H7 (cell line): ENCODE data around the gene SYNGAP1. TPM values are rescaled to one million over a fixed set of nuclear protein-coding genes. Genes with fewer than 3 reads are reported as not detected.

Experiments used
- DNase-seq: peaks from one replicate; pipeline ENCODE4 v3.0.0; 2012
- H3K27me3 ChIP-seq: 2 replicates; pipeline ENCODE4 v1.6.0; 2011; ENCODE audit warnings: mild to moderate bottlenecking, low read length; ENCODE audit not compliant: control insufficient read depth, insufficient read depth
- H3K36me3 ChIP-seq: replicated peaks from 2 replicates; pipeline ENCODE4 v1.5.1; 2011; ENCODE audit warnings: low read length; ENCODE audit not compliant: control insufficient read depth, insufficient read depth
- H3K4me3 ChIP-seq: 2 replicates; pipeline ENCODE4 v1.5.1; 2011; ENCODE audit warnings: low read depth, mild to moderate bottlenecking, control low read depth, low read length, moderate library complexity; ENCODE audit not compliant: insufficient read depth
- total RNA-seq: library from RNA; depleted of rRNA; stranded (reverse); fragments of >200 nt; shearing (Covaris generic); gene quantifications from 2 replicates; pipeline ENCODE4 v1.2.3, GENCODE V29; 2014

SYNGAP1 gene
- total RNA-seq, 1 experiment from 2014 or later: 8.3 TPM

DNA sequence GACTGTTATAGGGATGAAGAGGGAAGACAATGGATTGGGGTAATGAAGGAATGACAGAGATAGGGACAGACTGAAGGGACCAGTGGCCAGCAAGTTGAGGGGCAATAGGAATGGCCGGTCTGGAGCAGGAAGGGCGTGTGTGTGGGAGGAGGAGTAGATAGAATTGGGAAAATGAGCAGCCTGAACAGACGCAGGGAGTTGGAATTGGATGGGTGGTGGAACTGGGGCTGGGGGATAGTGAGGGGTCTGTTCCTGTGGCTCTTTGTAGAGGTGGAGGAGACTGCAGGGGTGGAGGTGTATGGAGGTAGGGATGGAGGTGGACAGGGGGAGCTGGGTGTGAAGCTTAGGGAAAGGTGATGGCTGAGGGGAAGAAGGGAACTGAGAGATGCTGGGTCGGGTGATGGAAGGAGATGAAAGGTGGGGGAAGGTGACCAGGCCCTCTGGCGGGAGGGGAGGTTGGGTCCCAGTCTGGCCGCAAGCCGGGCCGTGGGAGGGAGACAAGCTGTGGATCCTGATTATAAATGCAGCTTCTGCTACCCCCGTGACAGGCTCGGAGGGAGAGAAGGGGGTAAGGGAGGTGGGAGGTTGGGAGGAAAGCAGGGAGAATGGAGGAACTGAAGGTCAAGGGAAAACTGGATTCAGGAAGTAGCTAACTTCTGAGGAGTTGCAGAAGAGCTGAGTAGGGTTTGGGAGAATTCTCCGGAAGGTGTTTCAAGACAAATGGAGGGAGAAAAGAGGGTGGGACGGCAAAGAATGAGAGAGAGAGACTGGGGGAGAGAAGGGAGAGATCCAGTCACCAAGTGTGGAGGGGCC is 5.2 kb downstream of the SYNGAP1 start:
- Histone ChIP-seq H3K36me3 (peaks cover 8% of the 10 kb centered on the region), H3K27me3 (no peaks in the 10 kb centered on the region), H3K4me3 (peak overlapping the region; percentile 56)
- no peak for DNase-seq

DNA sequence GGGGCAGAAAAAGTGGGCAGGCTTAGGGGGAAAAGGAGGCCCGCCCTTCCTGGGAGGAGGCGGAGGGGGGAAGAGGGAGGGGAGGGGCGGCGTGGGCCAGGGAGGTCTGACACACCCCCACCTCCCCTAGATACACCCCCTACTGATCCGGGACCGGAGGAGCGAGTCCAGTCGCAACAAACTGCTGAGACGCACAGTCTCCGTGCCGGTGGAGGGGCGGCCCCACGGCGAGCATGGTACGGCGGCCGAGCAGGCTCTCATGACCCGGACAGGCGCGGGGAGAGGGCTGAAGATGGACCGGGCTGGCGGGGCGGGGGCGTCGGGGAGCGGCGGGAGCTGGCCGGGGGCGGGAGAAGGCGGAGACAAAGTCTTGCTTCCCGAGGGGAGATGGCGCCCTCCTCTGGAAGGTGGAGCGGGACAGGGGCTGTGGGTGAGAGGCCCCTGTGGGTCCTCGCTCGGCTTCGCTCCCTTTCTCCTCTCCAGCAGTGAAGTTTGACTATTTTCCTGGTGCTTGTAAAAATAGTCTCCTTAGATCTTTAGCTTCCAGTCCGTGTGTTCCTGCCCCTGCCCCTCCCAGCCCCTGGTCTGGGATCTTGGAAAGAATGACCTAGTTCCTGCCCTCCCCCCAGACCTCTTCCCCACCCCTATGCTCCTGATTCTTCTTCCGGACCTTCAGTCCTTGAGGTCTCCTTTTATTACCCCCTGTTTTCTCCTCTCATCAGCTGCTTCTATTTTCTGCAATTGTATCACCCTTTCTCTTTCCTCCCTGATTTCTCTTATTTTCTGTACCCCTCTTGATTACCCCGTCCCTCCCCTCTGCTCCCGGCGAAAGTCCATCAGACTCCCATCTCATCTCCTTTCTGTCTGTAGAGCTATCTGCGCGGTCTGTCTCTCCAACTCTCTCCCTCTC is 6.1 kb downstream of the SYNGAP1 start:
- no peaks in the 10 kb centered on the region for H3K27me3 ChIP-seq
- peaks cover 8% of the 10 kb centered on the region for H3K36me3 ChIP-seq
- peak; percentile 98 for DNase-seq
- H3K4me3 ChIP-seq: peak overlapping the region; percentile 56

- H3K27me3 ChIP-seq: no peaks in the 10 kb centered on the region
- H3K4me3 ChIP-seq: peak overlapping the region; percentile 1; the same call in 1 of the 2 replicates
- peaks cover 8% of the 10 kb centered on the region for H3K36me3 ChIP-seq
- peak; percentile 71 for DNase-seq
These were observed 7.0 kb downstream of the SYNGAP1 start for GRCh38 chr6:33426590-33427511.

DNA sequence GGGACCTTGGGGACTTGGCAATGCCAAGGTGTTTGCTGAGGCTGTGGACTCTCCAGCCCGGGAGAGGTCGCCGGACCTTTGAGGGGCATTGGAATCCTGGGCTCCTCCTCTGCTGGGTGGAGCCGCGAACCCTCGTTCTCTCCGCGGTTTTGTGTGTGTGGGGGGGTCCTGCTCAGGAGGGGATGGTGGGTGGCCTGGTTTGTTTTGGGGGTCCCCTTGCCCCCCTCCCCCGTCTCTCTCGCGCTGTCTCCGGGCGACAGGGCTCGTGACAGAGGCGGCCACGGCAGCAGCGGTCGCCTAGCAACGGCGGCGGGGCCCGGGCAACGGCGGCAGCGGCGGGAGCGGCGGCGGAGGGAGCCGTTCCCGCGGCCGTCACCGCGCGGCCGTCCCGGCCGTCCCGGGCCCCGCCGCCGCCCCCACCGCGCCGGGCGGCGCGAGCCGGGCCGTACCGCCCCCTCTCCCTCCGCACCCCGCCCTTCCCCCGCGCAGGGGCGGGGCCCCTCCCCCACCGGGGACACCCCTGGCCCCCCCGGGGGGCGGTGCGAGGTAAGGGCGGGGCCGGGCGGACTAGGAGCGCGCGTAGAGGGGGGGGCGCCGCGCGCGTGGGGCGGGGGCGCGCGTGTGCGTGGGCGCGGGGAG is 7.8 kb downstream of the SYNGAP1 start:
- H3K4me3 ChIP-seq: peak overlapping the region; percentile 54
- DNase-seq: peak; percentile 88
- H3K27me3 ChIP-seq: no peaks in the 10 kb centered on the region
- peaks cover 8% of the 10 kb centered on the region for H3K36me3 ChIP-seq

DNA sequence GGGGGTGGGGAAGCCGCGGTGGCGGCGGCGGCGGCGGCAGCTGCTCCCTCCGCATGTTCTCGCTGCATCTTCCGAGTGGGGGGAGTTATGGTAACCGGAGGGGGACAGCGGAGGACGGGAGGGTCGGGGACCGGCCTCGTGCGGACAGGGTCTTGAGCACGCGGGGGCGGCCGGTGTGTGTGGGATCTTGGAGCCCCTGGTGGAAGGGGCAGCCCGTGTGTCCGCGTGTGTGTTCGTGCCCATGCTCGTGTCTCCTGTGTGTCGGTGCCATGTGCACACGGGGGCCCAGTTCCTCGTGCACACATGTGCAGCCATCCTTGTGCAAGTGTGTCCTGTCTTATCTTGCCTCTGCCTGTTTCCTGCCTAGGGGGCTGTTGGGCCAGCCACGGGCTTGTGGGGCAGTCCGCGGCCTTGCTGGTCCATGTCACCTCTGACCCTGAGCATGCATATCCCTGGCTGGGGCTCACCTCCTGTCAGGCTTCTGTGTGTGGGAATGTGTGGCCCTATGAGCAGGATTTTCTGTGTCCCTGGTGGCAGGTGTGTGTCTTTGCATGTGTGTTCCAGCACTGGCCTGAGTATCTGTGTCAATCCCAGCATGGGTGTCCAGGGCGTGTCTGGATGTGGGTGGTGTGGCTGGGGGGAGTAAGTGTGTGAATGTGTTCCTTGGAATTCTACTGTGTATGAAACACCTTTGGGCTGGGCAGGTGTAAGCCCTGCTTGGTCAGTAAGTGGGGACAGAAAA is 8.5 kb downstream of the SYNGAP1 start:
- Histone ChIP-seq H3K27me3 (no peaks in the 10 kb centered on the region), H3K36me3 (peaks cover 4% of the 10 kb centered on the region), H3K4me3 (peak overlapping the region; percentile 54)
- peak; percentile 64 for DNase-seq

DNA sequence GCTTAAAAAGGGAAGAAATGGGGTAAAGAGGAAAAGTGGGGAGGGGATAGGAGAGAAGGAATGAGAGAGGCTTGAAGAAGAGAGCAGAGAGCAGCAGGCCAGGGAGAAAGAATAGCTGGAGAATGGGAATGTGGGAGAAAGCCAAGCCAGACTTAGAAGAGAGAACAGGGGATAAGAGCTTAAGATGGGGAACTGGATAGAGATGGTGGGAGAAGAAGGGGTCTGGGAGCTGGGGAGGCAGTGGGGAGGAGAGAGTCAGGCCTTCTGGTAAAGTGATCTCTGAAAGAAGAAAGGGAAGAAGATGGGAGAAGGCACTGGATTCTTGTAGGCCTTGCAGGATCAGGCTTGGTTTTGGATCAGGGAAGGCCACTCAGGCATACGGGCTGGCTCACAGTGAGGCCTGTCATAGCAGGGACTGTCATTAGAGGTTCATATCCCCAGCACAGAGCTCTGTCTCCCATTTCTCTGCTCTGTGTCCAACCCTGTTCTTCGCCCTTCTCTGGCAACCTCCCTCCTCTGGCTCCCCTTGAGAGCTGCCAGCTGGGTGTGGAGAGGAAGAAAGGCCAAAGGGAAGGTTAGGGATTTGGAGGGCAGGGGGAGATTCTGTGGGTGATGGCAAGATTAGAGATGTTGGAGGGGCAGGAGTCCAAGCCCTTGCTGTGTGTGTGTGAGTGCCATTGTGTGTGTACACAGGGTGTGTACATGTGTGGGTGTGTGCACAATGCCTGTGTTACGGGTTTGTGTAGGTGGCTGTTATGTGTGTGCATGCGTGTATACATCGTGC is 9.3 kb downstream of the SYNGAP1 start:
- Histone ChIP-seq H3K4me3 (no peak overlapping the region), H3K27me3 (no peaks in the 10 kb centered on the region), H3K36me3 (no peaks in the 10 kb centered on the region)
- DNase-seq: no peak

DNA sequence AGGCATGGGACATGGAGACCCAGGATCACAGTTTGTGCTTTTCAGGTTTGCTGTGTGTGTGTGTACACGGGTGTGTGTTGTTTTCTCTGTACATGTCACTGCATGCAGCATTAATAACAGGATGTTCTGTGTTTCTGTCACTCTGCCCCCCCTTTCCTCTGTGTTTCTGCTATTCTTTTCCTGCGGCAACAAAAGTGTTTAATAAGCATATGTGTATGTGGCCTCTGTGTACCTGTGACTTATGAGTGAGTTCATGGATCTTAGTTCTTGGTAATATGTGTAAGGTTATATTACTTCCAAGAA is 9.8 kb downstream of the SYNGAP1 start:
- DNase-seq: no peak
- H3K27me3 ChIP-seq: no peaks in the 10 kb centered on the region
- H3K4me3 ChIP-seq: no peak overlapping the region
- H3K36me3 ChIP-seq: no peaks in the 10 kb centered on the region; the same call in 1 of the 2 replicates

DNA sequence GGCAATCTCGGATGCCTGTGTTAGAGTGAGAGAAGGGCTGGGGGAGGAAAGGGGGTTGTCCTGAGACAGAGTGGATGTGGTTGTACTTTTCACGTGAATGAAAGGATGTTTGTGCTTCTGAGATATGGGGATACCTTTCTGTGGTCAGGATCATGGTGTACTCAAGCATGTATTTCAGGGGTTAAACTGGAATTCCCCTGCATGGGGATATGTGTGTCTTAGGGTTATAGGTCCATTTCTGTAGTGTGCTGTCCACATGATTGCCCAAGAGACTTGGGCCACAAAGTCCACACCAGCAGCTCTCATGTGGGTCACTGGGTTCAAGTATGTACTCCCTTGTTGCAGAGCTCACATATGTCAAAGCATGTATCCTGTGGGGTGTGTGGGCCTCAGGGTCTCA is 10.5 kb downstream of the SYNGAP1 start:
- H3K36me3 ChIP-seq: peaks cover 4% of the 10 kb centered on the region
- no peak overlapping the region for H3K4me3 ChIP-seq
- DNase-seq: no peak
- H3K27me3 ChIP-seq: no peaks in the 10 kb centered on the region

- Histone ChIP-seq H3K36me3 (peaks cover 12% of the 10 kb centered on the region), H3K4me3 (peak overlapping the region; percentile 47), H3K27me3 (no peaks in the 10 kb centered on the region)
- DNase-seq: peak; percentile 97
These were observed 11.4 kb downstream of the SYNGAP1 start for GRCh38 chr6:33430991-33431879.

DNA sequence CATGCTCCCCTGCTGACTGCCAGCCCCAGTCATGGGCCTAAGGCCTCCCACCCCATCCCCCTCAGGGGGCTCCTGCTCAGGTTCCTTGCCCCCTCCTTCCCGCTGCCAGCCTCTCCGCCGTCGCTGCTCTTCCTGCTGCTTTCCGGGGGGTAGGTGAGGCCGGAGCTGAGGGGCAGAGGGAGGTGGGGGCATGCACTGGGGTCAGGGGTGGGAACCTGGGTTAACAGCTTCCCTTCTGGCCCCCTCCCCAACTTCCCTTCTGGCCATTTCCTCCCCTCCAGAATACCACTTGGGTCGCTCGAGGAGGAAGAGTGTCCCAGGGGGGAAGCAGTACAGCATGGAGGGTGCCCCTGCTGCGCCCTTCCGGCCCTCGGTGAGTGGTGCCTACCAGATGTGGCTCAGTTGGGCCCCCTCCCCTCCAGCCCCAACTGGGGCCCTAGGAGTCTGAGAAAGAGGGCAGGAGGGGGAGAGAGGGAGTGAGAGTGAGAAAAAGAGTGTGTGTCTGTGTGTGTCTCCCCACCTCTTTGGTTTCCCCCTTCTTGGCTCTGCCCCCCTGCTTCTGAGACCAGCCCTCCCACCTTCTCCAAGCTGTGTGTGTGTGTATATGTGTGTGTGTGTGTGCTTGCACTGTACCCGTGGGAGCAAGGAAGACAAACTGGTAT is 12.1 kb downstream of the SYNGAP1 start:
- H3K4me3 ChIP-seq: peak overlapping the region; percentile 47
- DNase-seq: peak; percentile 77

DNA sequence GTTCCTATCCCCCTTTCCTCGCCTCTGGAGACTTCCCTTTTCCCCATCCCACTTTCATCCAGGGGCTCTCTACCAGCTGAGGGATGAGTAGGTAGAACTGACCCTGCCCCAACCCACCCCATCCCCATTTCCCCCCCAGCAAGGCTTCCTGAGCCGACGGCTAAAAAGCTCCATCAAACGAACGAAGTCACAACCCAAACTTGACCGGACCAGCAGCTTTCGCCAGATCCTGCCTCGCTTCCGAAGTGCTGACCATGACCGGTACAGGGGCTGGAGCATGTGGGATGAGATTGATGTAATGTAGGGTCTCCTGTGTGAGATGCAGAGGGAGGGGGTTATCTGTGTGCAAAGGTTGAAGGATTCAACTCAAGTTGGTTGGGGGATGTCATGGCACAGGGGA is 12.7 kb downstream of the SYNGAP1 start:
- Histone ChIP-seq H3K27me3 (no peaks in the 10 kb centered on the region), H3K36me3 (peaks cover 22% of the 10 kb centered on the region), H3K4me3 (peak overlapping the region; percentile 47)
- no peak for DNase-seq

More for the DNA sequence above, 12.1 kb downstream of the SYNGAP1 start:
- H3K27me3 ChIP-seq: no peaks in the 10 kb centered on the region
- H3K36me3 ChIP-seq: peaks cover 18% of the 10 kb centered on the region
